DMS53 treated with DMSO at 0.1 percent for 48 hours (cell line): ENCODE data around the gene NPAS3.

Experiments used
- DNase-seq: peaks from one replicate; lab custom pipeline; 2025; ENCODE audit not compliant: unreplicated experiment; lab: John Stamatoyannopoulos, UW

NPAS3 gene

DNA sequence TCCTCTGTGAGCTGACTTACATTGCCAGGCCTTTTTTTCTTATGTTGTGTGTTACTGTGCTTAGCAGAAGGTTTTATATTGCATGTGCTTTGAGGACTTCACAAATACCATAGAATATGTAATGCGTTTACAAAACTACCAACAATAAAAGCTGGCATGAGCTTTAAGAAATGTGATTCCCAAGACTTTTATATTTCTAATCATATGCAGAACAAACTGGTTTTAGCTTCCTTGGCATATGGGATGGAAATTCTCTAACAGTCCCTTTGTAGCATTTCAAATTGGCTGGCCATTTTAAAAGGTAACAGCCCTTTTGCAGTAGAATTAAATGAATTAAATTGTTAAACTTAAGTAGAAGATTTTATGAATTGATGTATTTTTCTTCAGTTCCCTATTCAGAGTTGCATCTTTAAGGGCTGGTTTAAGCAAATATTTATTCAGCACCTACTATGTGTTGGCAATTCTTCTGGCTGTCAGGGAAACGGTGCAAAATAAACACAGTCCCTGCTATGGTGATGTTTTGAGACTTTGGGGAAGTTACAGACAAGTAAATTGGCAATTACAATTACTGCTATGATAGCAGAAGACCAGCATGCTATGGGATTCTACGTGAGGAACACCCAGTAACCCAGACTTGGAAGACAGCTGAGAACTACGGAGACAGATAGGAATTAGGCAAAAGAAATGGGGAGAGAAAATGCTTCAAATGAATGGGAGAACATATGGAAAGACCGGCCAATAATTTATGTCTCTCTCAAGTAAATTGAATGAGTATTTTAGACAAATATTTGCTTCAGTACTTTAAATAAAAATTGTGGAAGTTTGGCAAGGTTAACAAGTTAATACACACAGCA, 565.8 kb downstream of the NPAS3 start:
- DNase-seq = no peak

DNA sequence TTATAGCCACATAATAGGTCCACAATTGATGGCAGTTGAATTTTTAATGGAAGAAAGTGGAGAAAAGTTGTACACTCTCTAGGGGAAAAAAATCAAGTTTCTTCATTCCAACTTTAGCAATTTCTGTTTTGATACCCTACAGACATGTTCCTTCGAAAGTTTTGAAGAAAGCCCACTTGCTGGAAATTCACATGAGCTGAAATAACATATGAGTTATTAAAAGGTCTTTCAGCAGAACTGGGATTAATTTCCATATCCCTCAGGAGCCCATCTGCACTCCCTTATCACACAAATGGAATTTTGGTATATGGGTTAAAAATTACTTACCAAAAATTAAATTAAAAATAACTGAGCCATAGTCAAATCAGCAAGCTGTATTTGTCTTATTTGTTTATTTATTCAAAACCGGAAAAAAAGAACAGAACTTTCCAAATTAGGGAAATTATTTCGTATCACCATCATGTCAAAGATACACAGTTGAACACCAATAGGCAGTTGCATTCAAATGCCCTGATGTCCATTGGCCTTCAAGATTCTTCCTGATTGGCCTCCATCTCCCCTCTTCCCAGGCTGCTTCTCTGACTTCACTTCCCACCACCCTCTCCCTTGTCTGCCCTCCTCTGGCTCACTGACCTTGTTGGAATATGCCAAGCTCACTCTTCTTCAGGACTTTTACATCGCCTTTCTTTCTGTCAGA, 566.7 kb downstream of the NPAS3 start:
- DNase-seq = no peak

DNA sequence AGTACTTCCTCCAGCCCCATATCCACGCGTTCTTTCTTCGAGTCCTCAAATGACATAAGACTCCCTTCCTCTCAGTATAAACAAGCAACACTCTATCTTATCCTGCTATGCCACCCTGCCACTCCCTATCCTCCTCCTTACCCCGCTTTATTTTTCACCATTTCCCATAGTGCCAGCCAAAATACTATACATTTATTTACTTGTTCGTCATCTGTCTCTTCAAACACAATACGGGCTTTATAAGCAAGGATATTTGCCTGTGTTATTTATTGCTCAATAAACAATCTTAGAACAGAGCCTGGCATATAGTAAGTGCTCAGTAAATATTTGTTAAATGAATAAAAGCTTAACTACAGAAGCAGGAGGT, 567.3 kb downstream of the NPAS3 start:
- DNase-seq = no peak

DNA sequence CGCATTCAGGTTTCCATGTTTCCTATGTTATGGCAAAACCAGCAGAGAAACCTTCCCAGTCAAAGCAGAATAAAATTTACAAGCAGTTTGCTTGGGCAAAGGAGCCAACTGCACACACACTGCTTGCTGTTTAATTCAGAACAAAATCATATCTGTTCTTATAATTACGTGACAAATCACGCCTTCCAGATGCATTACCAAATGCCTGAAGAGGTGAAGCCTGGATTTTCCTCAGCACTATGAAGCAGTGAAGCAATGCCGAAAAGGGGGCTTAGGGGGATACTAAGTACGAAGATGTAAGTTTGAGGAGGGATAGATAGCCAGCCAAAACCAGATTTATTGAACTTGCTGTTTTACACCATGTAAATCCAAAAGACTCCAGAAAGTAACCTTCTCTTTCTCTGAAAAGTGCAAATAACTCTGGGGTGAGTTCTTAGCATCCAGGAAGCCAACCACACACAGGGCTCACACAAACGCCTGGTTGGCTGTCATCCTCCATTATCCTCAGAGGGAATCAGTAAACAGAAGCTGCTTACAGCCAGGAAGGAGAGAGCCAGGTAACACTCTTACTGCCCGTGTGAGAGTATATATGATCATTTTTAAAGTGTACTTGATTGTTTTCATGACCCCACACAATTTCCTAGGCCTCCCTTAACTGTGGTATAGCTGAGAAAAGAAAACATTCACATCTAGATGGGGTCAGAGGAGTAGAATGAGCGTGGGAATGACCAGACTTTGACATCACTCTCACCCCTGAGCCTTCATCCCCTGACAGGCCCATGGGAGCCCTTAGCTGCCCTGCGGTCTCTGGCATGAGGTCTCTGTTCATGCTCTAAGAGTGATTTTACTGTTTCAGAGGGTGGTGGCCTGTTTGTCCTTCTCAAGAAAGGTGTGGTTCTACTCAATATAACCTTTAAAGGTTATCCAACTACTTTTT, 569.7 kb downstream of the NPAS3 start:
- DNase-seq = no peak

DNA sequence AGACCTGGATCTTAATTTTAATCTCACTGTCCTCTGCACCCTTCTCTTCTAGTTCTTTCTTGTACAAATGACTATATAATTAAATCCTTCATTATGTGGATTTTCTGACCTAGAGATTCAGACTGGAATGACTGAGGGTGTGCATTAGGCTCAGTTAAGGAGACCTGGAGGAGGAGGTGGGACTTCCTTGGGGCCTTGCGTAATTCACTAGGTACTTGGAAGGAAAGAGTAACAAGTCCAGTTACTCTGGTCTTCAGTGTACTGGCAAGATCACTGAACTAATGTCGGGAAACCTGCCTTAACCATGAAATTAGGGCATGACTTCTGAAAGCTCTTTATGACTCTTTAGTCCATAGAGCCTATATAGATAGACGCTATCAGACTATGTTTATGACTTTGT, 570.8 kb downstream of the NPAS3 start:
- DNase-seq = no peak

DNA sequence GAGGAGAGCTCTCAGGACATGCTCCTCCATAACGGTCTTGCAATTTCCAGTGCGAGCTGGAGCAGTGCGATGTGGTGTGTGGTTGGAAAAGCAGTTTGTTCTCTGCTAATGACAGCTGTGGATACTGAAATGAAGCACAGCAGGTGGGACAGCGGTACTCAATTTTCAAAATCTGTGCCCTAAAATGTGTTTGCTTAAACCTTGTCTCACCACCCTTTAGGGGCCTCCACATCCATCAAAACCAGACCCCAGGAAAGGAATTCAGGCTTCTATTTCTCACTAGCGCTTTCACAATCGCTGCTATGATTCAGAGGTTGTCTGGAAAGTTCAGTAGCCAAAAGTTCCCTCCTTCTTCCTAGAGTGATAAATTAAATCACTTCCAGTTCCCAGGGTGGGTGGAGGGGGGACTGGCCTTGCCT, 571.4 kb downstream of the NPAS3 start:
- no peak for DNase-seq

DNA sequence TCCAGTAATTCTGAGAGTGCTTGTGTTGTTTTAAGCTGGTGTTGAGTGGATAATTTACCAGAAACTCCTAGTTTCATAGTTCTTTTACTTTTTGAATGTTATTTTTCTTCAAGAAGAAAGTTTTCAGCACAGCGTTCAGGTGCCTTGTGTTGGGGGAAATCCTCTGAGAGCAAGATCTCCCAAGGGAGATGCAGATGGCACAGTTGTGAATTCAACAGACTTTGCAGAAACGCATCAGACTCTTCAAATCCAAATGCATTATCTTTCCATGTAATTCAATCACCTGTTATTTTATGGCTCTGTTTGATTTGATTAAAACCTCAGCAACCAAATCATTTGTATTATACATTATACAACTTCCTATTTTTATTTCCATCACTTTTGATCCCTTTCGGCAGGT, 572.3 kb downstream of the NPAS3 start:
- DNase-seq = no peak

DNA sequence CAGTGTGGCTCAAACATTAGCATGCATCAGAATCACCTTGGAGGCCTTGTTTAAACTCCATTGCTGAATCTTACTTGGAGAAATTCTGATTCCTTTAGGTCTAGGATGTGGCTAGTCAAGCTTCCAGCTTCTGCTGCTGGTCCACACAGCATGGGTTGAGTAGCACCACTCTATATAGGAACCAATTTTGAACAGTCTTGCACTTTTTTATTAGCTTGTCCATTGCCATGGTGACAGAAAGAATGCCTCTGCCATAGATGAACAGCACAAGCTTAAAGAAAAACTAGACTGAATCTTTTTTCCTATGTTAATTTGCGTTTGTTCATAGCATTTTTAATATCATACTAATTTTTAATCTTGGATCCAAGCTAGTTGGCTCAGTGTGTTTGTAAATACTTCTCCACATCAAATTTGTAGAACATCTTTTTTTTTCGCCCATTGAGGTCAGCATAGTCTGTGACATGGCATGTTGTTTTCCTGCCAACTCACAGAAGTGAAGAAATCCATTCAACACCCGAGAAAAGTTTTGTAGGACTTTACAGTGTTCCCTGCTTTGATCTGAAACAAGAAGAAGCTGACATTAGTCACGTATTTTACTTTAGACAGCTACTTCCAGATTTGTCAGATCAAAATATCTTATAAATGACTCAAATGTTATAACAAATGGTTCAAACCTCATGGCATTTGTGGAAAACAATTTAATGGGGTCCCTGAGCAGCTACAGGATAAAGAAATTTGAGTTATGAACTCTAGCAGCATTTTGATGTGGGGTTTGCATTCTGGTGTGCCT, 573.4 kb downstream of the NPAS3 start:
- no peak for DNase-seq

DNA sequence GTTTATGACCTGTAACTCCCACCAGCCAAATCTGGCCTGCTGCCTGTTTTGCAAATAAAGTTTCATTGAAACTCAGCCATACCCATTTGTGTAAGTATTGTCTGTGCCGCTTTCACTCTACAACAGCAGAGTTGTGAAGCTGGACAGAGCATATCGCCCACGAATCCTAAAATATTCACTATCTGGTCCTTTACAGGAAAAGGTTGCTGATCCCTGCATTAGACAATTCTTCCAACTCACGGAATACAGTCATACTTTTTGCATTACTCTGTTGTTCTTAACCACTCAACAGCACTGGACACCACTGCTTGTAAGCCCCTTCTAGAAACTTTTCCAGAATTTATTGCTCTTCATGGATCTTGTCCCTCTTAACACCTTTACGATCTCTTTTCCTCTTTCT, 576.8 kb downstream of the NPAS3 start:
- no peak for DNase-seq

DNA sequence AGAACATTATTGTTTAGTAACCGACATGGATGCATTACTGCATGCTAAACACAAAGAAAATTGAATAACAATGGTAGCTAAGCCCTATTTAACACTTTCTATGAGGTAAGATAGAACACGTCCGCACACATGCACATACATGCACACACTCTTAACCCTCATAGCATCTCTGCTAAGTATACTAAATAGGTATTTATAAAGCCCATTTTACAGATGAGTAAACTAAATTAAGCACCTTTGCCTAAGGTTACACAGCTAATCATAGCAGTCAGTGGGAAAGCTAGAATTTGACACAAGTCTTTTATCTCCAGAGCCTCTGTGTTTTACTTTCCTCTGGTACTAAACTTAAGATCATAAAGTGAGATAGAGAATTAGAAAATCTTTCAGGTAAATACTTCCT, 577.2 kb downstream of the NPAS3 start:
- no peak for DNase-seq

DNA sequence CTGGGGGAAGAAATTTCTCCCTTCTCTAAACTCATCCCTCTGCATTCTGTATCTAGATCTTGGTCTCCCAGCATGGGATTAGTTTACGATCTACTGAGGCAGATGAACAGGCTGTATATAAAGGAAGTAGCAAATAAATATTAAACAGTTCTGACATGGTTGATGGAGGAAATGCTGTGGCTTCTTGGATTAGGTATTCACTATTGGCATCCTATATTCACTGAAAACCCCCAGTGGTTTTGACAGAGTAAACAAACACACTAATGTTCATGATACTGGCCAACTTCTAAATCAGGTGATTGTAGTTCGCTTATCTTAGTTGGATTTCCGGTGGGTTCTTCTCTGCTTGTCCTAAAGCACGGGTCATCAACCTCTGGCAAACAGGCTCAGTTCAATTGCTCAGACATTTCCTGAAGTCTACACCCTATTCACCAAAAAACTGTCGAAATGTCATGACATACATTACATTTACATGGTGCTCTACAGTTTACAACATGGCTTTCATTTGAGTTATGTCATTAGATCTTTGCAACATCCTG, 578.3 kb downstream of the NPAS3 start:
- DNase-seq = no peak

DNA sequence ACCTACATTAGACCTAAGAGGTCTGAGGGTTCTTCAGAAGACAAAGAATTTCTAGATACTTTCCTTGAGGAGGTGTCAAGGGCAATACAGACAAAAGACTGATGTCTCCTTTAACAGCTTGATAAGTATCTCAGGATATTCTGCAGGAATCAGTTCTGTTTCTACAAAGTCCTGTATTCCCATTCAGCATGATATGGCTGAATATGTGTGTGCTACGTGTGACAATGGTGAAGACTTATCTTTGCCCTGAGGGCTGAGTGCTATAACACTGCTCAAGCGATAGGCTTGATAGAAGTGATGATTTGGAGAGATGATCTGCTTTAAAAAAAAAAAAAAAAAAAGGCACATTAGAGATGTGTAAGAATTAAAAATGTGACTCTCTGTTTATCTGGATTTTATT, 582.5 kb downstream of the NPAS3 start:
- DNase-seq = no peak

DNA sequence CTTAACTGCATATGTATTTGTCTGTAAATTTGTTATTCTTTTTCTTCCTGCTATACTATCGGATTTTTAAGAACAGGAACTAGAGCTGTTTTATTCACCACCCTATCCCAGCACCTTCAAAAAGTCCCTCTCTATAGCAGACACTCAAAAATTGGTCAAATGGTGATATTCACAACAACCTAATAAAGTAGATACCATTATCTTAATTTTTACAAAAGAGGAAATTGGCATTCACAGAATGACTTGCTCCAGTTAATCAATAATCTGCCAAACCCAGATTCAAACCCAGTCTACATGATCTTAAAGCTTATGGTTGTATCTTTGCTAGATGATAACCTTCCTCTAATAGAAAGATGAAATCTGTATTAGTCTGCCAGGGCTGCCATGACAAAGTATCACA, 585.6 kb downstream of the NPAS3 start:
- DNase-seq = no peak

DNA sequence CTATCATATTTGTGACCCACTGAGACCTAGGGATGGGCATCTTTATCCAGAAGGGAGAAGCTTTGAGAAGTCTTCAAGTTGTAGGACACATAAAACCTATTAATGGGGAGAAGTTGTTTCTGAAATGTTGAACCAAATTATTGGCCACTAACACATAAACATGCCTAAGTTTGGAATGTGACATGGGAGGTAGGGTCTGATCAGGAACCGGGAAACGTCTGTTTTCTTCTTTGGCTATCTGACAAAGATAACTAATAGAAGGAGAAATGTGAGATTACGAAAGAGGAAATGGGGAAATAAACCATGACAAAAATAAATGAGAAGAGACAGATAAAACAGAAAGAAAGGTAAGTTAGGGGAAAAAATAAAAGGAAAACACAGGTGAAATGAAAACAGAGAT, 586.9 kb downstream of the NPAS3 start:
- DNase-seq = no peak

DNA sequence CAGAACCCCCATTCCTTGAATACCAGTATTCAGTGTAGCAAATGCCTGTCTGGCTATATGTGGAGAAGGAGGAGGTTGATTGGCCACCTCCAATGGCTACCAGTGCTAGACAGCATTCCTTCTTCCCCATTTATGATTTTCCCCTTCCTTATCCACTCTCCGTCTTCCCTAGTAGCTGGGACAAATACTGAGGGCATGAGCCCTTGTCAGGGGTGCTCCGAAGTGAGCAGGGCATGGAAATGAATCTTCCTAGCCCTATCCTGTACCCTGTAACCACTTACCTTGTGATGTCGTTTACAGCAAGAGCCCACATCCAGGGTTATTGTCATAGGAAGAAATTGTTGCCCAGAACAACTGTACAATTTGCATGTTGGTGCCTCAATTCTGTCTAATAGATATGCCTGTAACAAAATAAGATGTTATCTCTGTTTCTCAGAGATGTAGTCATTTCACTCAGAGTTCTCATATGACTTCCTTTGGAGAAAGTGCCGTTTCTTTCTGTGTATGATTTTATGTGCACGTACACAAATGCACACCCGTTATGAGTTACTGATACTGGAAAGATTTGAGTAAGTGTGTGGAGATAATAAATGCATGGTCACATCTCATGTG, 588.5 kb downstream of the NPAS3 start:
- DNase-seq = no peak

DNA sequence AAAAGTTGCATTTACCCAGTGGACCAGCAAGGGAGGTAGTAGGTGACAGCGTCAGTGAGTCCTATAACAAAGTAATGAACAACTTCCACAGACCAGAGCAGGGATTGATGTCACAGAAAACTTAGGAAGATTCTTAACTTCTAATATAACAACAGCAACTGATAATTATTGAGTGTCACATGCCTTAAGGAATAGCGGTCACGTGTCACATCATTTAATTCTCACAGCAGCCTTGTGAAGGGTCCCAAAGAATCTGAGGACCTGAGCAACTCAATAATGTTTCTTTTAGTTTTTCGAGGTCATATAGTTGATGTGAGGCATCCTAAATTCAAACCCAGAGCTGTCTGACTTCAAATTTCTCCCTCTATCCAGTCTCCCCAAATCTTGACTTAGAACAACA, 590.0 kb downstream of the NPAS3 start:
- DNase-seq = no peak

DNA sequence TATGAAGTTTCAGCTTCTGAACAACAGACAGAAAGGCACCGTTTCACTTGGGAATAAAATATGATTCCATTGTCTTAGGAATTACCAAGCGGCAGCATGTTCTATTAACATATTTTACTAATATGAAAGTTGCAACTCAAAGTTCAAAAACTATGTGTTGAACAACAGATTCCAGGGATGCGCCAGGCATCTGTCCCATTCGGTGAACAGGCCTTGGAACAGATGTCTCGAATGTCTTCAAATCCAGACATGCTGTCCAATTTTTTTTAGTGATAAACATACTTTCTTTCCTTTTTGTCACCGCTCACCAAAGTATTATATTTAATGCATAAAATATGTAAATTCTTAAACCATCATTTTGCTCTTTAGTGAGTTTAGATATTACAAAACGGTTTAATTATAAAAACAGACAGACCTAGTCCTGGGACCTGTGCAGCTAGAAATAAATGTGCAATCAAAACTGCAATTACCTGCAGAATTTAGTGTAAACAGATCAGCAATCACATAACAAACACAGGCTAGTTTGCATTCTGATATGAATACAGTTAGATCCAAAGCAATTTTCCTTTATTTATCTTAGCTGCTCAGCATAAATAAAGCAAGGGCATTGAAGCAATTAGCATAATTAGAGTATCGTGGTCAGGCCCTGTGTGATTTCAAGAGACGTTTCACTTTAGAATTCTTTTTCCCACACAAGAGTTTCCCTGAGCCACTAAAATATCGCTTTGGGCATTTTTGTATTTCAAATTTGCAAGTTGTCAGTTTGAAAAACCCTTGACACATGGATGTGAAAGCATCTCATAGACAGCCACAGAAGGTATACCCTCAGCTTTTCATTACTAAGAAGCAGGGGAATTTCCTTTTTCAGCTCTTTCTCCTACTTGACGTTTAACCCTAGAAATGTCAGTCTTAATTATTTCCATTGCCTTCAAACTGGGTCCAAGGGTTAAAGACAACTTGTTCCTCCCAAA, 591.4 kb downstream of the NPAS3 start:
- DNase-seq = no peak

DNA sequence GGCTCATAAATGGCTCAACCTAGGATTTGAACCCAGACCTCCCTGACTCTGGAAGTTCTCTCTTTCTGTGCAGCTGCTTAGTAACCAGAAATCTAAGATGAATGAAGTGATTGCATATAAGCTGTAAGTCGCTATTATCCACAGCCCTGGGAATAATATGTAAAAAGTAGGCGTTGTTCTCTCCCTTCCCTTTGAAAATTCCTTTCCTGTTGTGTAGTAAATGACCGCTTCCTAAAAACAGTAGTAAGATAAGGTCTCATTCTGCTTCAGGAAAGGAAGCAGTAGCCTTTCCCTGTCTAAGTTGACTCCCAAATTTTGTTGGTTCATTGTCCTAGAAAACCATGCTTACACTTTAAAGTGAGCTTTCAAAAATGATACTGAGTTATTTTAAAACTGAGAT, 593.9 kb downstream of the NPAS3 start:
- DNase-seq = no peak

DNA sequence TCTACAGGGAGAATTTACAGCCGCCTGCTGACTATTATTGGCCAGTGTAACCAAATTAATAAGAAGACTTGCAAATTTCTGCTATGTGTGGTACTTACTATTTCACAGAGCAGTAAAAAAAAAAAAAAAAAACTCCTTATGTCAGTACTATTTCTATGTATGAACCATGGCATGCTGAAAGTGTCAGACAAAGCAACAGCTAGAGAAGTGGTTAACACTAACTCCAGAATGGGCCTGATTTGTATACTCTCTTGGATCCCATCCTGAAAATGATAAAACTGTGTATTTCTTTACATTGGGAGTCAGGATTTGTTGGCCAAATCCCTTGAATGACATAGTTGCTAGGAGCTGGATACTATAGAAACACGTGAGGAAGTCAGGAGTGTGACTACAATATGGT, 595.4 kb downstream of the NPAS3 start:
- no peak for DNase-seq
